NCI-H146 treated with DMSO at 0.1 percent for 48 hours (cell line): Measurements from ENCODE around the gene TNRC6C.
"Not testable (repeated sequence)": the region's sequence is repeated elsewhere in the genome, so short reads cannot be mapped to it uniquely, and the experiment has no call there.

ENCODE experiments used
- DNase-seq: peaks from one replicate; lab custom pipeline; 2025; ENCODE audit not compliant: unreplicated experiment; lab: John Stamatoyannopoulos, UW

The TNRC6C gene

DNA sequence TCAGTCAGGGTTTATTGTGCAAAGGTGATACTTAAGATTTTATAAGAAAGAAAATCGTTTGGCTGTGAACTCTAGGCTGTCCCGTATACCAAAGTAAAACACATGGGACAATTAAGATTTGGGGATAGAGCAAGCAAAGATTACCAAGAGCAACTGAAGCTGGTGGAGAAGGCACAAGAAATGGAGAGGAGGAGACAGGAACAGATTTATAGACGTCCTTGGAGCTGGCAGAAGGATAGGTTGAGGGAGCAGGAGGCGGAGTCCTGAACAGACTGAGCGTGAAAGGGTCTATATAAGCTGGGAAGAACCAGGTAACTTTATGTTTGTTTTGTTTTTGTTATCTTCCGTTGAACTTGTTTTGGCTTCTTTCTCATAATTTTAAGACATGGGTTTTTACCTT is 3.8 kb downstream of the TNRC6C start:
- no peak for DNase-seq

DNA sequence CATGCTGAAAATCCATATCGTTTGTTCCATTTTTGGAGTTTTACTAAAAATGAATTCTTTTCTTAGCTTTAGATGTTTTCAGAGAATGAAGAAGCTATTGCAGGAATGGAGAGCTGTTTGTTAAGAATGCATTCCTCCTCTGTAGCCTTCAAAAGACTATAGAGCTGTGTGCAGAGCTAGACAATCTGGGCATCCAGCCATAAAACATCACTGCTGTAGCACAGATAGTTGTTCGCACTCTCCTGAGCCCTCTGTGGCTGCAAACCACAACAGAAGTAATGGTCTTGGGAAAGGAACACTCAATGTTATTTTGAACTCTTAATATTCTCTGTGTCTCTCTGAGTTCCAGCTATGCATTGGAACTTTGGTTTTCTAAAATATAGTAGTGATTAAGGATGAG is 4.9 kb downstream of the TNRC6C start:
- DNase-seq = no peak

DNA sequence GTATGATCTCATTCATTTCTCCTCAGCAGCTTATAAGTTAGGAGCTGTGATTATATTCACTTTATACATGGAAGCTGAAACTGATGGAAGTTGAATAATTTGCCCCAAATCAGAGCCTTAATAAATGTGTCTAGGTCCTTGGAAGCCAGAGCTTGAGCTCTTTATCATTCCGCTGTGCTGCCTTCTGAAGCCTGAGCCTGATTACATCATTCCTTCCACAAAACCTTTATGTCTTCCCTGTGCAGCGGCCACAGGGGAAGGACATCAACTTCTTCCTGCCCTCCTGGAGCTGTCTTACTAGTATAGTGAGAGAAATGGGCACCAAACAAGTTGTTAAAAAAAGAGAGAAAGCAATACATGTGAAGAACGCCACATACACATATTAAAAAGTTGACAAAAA is 6.8 kb downstream of the TNRC6C start:
- DNase-seq = no peak

DNA sequence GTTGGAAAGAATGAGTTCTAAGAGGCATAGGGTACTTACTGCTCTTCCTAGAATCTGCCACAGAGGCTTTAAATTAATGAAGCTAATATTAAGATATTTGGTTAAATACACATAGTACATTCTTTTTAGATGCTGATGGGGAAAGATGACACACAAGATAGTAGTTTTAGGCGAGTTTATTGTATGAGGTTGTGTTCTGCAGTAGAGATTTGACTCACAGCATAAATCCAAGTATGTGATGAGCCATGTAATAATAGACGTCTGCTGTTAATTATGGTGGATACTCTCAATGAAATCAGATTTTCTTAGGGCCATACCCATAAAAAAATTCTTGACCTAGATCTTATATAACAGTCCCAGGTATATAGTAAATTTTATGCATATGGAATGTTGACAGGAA is 8.0 kb downstream of the TNRC6C start:
- DNase-seq = no peak

DNA sequence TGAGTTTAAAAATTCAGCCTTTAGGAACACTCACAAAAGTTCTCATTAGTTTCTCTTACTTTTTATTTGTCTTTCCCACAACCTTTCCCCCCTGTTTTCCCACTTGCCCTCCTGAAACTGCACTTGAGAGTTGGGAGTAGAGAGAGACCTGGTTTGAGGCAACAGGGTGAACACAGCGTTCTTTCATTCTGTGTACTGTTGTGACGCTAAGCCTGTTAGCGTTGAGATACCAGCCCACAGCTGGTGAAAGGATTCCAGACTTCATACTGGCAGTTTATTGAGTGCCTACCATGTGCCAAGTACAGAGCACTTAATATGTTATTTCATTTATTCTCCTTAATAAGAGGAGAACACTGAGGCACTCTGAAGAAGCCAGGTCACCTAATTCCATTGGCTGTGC is 10.3 kb downstream of the TNRC6C start:
- no peak for DNase-seq

DNA sequence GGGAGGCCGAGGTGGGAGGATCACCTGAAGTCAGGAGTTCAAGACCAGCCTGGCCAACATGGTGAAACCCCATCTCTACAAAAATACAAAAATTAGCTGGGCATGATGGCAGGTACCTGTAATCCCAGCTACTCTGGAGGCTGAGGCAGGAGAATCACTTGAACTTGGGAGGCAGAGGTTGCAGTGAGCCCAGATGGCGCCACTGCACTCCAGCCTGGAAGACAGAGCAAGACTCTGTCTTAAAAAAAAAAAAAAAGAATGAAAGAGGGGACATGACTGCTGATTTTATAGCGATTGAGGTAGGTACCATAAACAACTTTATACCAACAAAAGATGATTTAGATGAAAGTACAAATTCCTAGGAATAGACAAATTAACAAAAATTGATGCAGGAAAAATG is 13.8 kb downstream of the TNRC6C start:
- DNase-seq = not testable (repeated sequence)

DNA sequence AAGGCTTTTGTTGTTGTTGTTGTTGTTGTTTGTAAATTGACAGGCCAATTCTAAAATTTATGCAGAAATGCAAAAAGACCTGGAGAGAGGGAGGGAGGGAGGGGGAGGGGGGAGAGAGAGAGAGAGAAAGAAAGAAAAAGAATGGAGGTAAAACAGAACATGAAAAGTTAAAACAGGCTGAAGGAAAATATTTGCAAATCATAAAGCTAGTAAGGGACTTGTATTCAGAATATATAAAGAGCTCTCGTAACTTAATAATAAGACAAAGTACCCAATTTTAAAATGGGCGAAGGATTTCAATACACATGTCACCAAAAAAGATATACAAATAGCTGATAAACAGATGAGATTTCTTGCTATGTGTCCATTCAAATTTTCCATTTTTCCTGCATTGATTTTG is 15.4 kb downstream of the TNRC6C start:
- no peak for DNase-seq

DNA sequence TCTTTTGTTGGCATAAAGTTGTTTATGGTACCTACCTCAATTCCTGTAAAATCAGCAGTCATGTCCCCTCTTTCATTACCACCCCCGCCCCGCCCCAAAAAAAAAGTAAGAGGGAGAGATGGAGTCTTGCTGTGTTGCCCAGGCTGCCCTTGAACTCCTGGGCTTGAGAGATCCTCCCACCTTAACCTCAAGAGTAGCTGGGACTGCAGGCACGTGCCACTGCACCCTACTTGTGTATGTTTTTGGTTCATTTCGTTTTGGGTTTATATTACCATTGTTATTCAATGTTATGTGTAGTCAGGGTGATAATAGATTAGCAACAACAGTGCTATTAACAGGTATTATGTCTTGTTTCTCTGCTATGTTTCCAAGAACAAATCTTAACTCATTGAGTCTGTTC is 15.9 kb downstream of the TNRC6C start:
- DNase-seq = no peak

DNA sequence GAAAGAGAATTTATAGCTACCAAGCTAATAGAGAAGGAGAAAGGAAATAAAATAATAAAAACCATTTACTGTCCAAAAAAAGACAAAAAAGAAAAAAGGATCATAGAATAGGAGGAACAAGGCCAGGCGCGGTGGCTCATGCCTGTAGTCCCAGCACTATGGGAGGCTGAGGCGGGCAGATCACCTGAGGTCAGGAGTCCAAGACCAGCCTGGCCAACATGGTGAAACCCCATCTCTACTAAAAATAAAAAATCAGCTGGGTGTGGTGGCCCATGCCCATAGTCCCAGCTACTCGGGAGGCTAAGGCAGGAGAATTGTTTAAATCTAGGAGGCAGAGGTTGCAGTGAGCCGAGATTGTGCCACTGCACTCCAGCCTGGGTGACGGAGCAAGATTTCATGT is 23.9 kb downstream of the TNRC6C start:
- DNase-seq = not testable (repeated sequence)

DNA sequence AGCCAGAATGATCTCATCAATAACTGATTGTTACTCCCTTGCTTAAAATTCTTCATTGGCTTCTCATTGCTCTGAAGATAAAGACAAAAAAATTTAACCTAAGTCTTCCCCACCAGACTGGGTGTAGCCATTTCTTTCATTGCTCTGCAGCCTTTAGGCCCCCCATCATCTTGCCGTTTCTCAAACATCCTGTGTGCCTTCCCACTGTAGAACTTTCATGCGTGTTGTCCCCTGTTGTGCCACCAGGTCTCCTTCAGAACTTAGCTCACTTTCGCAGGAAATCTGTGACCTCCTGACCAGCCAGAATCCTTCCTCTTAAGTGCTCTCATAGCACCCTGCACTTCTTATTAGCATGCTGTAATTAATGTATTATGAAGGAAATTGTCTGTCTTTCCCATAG is 31.8 kb downstream of the TNRC6C start:
- DNase-seq = no peak

DNA sequence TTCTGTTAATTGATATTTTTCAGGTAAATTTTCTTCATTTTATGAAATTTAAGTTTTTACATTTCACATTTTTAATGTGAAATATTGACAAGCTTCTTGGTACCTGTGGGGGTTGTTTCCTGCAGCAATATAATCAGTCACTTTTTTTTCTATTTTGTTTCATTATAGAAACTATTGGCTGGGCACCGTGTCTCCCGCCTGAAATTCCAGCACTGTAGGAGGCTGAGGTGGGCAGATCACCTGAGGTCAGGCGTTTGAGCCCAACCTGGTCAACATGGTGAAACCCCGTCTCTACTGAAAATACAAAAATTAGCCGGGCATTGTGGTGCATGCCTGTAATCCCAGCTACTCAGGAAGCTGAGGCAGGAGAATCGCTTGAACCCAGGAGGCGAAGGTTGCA is 35.2 kb downstream of the TNRC6C start:
- not testable (repeated sequence) for DNase-seq

DNA sequence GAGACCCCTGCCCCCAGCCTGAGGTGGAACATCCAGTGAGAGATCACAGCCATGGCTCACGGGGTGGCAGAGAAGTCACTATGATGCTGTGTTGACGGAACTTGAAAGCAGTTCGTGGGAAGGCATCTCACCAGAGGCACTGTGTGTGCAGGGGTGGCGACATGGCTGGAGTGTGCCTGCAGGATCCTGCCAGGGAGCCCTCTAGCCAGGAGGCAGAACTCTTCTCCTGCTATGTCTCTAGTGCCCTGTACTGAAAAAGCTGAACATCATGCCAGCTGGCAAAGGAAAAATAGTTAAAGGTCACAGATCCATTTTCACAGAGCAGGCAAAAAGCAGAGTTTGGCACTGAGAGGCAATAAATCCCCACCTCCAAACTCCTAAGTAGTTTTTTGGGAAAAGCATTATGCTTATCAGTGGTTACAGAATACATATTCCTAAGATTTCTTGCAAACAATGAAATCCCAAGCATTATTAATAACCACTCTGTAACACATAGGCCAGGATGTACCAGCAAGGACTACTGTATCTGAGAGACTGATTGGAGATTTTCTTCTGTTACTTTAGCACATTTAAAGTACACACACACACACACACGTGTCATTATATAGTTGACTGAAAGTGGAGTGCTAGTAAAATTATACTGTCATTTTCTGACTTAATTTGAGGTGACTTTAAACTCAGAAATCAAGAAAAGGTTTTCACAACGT is 36.8 kb downstream of the TNRC6C start:
- peak; percentile 21 for DNase-seq

DNA sequence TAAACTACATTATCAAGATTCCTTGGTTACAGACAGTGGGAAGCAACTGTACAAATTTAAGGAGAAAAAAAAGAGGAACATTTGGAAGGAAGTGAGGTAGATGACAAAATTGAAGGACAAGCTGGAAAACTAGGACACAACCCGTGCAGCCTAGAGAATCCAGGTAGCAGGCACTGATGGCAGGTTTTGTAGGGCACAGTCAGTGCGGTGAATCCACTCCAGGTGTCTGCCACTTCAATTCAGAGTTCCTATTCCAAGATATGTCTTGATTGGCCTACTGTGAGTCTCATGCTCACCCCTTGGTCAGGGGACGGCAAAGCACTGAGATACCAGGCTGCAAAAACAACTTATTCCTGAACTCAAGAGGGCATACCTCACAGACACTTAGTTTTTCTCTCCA is 37.8 kb downstream of the TNRC6C start:
- DNase-seq = no peak

DNA sequence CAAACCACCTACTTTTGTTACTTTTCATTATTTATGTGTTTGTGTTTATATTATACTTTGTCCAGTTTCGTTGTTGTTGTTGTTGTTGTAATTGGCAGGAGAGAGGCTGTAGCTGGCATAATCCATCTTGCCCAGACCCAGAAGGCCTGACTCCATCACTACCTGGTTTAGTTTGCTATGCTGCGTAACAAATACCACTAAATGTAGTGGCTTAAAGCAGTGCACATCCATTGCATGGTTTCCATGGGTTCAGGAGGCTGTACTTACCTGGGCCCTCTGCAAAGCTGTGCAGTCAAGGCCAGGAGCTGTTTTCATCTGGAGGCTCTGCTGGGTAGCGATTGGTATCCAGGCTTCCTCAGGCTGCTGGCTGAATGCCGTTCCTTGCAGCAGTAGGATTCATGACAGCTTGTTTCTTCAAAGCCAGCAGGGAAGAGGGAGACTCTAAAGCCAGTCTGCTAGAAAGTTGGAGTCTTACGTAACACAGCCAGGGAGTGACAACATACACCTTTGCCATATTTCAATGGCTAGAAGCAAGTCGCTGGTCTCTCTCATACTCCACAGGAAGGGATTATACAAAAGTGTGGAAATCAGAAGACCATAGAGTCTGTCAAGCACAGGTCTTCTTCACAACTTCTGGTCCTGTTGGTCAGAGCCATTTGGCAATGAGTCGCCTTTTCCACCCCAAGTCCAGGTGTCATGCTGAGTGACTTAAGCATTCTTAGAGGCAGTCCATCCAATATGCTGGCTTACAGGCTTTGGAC is 41.1 kb downstream of the TNRC6C start:
- no peak for DNase-seq

DNA sequence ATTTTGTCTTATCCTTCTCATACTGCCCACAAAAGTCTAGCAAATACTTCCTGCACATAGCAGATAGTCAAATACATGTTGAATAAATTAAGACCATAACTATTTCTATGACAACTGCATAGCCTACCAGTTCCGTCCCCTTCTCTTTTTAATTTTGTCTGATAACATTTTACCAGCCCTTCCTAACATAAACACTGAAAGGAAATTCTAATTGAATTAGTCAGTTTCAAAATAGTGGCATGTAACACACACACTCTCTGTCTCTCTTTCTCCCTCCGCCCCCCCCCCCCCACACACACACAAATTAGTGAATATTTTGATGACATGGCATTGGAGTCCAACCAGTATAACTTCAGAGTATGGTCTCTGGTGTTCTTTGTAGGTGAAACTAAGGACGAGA is 41.8 kb downstream of the TNRC6C start:
- DNase-seq = no peak

DNA sequence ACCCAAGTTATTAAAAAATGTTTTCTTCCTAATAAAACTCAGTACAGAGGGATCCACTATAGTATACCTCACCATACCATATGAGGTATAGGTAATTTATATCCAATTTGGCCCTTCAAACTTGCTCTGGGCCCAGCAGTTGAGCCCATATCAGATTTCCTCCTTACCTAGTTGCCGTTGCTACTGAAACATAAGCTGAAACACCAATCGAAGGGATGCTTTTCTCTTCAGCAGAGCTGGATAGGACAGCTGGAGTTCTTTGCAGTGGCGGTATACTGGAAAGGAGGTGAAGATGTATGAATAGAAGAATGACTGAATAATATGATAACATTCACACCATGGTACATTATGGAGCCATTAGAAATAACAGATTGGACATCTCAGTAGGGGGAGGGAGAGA is 42.7 kb downstream of the TNRC6C start:
- peak; percentile 73 for DNase-seq

DNA sequence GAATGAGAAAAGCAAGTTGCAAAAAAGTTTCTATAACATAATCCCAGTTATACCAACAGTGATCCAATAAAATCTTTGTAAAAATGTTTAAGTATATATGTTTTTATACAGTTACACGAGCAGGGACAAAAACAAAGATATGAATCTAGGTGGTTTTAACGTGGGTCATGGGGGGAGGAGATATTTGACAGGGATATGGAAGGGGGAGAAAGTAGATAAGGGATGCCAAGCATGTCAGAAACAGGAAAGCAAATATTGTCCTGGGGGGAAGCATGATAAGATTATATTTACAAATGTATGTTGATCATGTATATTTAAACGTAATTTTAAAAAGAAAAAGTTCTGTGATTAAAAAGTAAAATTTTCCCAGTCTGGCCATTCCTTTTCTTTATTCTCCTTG is 43.1 kb downstream of the TNRC6C start:
- peak; percentile 18 for DNase-seq

DNA sequence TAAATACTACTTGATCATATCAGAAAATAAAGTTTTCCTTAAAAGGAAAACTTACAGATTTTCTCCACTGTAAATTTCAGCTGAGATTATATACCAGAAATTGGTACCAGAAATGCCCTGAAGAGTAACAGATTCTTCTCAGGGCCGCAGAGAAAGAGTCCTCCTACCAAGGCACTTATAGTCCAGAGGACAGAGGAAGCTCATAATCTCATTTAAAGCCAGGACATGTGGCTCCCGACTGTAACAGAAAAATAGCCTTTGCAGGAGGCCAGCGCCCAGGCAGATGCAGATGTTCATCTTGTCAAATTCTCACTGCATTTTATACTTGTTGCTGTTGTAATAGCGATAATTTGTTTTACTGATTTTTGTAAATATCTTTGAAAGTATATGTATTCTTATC is 43.7 kb downstream of the TNRC6C start:
- DNase-seq = no peak

DNA sequence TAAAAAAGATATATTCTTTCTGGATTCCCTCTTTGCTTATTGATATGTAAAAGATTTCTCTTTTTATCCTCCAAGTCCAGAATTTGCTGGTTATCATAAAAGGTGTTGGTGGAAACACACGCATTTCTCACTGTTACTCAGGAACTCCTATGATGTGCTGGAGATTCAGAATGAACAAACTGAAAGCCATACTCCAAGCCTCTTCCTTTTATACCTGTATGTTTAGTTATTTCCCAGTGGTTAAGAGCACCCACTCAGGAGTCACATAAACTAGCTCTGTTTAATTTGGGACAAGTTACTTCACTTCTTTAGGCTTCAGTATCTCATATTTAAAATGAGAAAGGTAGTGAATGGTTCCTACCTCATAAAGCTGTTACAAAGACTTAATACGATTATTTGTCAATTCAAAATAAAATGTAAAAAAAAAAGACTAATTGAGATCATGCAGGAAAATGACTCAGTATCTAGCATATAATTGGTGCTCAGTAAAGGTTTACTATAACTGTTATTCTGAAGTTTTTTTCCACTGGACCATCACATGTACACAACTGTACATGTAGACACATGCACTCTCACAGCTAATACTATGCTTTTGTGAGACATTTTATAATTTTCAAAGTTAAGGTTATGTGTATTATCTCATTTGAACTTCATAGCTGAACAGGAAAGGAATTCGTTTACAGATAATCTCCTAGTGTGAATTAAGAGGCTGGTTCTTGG is 47.1 kb downstream of the TNRC6C start:
- DNase-seq = no peak

DNA sequence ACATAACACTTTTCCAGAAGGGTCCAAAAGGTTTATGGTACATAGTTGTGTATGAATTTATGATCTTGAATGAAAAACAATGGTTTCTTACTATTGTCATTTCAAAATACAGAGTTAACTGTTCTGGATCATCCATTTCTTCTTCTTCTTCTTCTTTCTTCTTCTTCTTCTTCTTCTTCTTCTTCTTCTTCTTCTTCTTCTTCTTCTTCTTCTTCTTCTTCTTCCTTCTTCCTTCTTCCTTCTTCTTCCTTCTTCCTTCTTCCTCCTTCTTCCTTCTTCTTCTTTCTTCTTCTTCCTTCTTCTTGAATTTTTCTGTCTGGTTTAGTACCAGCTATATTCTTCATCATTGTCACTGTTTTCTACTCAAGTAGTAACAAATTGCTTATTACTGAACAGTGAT is 47.8 kb downstream of the TNRC6C start:
- no peak for DNase-seq

DNA sequence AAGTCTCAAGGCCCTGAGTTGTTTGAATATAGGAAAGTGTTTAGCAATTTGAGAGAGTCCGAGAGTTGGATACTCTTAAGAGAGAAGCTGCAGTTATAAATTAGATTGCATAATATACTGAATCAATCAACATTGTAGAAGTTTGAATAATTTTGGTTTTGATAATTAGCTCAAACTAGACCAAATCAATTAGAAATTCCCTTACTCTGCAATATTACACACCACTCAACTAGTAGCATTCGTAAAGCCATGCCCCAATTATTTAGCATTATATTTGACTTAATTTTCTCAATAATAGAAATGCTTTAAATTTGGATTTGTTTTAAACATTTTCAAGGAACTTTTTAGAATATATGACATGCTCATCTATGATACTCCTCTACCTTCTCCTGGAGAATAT is 49.1 kb downstream of the TNRC6C start:
- DNase-seq = no peak

DNA sequence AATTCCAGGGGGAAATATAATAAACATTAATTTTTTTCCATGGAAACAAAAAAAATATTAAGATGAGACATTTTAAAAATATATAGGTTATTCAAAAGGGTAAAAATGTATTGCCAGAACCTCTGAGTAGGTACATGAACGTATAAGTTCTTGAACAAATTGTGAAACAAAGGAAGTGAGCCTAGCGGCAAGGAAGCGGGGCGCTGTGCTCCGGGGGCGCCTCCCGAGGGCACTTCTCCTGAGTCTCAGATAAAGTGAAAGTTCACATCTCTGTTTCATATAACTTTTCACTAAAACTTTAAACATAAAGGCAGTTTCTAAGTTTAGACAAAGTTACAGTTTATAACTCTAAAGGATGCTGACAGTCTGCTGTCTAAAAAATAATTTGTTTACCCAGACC is 52.3 kb downstream of the TNRC6C start:
- DNase-seq = no peak
